Fibroblast of mammary gland (primary cell): ENCODE data around the gene CHD5.

Experiments used
- DNase-seq: peaks from one replicate; pipeline ENCODE4 v3.0.0-alpha.2; 2010; ENCODE audit warnings: low read depth
- H3K4me3 ChIP-seq: 2 replicates; pipeline ENCODE4 v1.5.1; 2011; ENCODE audit warnings: low read depth, mild to moderate bottlenecking, low read length, moderate library complexity; ENCODE audit not compliant: control insufficient read depth
- TF ChIP-seq, protein P1 (sequence below): conservative IDR thresholded peaks from 2 replicates; pipeline ENCODE4 v1.5.1; 2011; ENCODE audit warnings: low read depth, low read length, inconsistent platforms; ENCODE audit not compliant: control insufficient read depth, insufficient read depth

The CHD5 gene

GRCh38 chr1:6097117-6097595 lies 83.0 kb downstream of the CHD5 start:
- no peak overlapping the region for H3K4me3 ChIP-seq
- DNase-seq: no peak
- TF ChIP-seq, protein P1, sequence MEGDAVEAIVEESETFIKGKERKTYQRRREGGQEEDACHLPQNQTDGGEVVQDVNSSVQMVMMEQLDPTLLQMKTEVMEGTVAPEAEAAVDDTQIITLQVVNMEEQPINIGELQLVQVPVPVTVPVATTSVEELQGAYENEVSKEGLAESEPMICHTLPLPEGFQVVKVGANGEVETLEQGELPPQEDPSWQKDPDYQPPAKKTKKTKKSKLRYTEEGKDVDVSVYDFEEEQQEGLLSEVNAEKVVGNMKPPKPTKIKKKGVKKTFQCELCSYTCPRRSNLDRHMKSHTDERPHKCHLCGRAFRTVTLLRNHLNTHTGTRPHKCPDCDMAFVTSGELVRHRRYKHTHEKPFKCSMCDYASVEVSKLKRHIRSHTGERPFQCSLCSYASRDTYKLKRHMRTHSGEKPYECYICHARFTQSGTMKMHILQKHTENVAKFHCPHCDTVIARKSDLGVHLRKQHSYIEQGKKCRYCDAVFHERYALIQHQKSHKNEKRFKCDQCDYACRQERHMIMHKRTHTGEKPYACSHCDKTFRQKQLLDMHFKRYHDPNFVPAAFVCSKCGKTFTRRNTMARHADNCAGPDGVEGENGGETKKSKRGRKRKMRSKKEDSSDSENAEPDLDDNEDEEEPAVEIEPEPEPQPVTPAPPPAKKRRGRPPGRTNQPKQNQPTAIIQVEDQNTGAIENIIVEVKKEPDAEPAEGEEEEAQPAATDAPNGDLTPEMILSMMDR: no peak

- H3K4me3 ChIP-seq: no peak overlapping the region
- no peak for DNase-seq
- TF ChIP-seq, protein P1: no peak
Observed at GRCh38 chr1:6096243-6097116, 83.6 kb downstream of the CHD5 start.

- TF ChIP-seq, protein P1: no peak
- no peak overlapping the region for H3K4me3 ChIP-seq
- no peak for DNase-seq
Observed at GRCh38 chr1:6095511-6096242, 84.4 kb downstream of the CHD5 start.

DNA sequence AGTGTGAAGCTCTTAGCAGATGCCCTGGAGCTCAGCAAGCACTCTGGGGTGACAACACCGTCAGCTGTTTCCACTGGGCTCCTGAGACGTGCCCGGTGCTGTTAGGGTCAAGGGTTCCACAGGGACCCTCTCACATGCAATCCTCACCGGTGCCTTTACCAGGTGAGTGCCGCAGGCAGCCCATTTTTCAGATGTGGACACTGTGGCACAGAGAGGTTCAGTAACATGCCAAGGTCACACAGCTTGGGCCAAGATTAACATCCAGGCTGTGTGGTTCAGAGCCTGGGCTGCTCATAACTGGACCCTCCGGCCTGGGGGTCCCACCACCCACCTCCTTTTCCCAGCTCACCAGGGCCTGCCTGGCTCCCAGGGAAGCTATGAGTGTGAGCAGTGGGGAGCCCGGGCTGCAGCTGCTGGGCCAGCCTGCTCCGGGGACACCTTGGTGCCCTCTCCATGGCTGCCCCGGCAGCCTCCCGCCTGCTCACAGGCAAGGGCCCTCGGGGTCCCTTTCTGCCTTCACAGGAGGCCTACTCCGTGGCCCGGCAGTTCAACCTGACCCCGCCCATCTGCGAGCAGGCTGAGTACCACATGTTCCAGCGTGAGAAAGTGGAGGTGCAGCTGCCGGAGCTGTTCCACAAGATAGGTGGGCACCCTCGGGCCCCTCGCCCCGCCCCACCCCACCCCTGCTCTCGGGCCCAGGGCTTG lies 85.2 kb downstream of the CHD5 start:
- H3K4me3 ChIP-seq: no peak overlapping the region
- TF ChIP-seq, protein P1: no peak
- no peak for DNase-seq

DNA sequence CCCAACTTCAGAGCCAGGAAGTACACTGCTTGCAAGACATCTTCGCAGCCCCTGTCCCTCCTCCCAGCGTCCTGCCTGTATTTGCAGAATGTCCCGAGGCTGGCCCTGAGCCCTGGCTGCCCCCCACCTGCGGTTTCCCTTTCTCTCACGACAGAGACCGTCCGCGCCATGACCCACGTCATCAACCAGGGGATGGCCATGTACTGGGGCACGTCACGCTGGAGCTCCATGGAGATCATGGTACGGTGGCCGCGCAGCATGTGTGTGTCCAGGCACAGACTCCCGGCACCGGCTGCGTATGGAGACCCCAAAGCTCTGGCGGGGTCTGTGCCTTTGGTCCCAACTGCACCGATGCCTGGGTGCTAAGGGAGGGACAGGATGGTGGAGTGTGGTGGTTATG lies 85.9 kb downstream of the CHD5 start:
- H3K4me3 ChIP-seq: no peak overlapping the region
- TF ChIP-seq, protein P1: no peak
- no peak for DNase-seq

DNA sequence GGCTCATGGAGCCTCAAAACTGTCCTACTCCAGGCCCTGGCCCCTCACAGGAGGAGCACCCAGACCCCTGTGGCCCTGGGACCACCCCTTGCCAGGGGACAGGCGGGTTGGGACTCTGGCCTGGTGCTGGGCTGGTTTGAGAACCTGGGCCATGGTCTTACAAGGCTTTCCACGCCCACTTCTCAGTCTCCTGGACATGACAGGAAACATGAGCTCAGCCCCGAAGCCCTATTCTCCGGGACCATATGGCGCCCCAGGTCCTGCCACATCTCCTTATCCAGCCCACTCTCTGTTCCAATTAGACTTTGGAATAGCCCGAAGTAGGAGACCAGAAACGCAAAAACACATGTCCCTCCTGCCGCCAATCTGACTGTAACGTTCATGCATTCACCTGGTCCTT lies 86.5 kb downstream of the CHD5 start:
- no peak overlapping the region for H3K4me3 ChIP-seq
- TF ChIP-seq, protein P1: no peak
- no peak for DNase-seq
